Breast epithelium (tissue), 4 donors: ENCODE measurements around the gene IQGAP2. TPM values are rescaled to one million over a fixed set of nuclear protein-coding genes. Genes with fewer than 3 reads are reported as not detected.

Experiments used
- DNase-seq, 2 donors: peaks; one replicate each; pipeline ENCODE4 v3.0.0-alpha.2; 2019; ENCODE audit warnings: low spot score in 2 of 2
- H3K27ac ChIP-seq, 2 donors: fragments of 200-600 bp; sonication (generic) in 1 of 2; one replicate each; pipeline ENCODE4 v1.5.1; 2016 to 2019; ENCODE audit warnings: mild to moderate bottlenecking in 1 of 2
- H3K27me3 ChIP-seq, 2 donors: fragments of 200-600 bp; sonication (generic) in 1 of 2; one replicate each; pipeline versions ENCODE4 v1.5.1 to v1.6.0; 2017 to 2019; ENCODE audit warnings: control low read depth in 1 of 2, mild to moderate bottlenecking in 1 of 2
- H3K36me3 ChIP-seq: fragments of 200-600 bp; one replicate; pipeline ENCODE4 v1.5.1; 2019
- H3K4me1 ChIP-seq, 2 donors: fragments of 200-600 bp; sonication (generic); one replicate each; pipeline ENCODE4 v1.5.1; 2016 to 2019; ENCODE audit warnings: control low read depth in 1 of 2
- H3K4me3 ChIP-seq, 3 donors: fragments of 200-600 bp; sonication (generic); 1 replicate in 2 of 3; 2 replicates in 1 of 3; pipeline ENCODE4 v1.5.1; 2016 to 2019; ENCODE audit warnings: mild to moderate bottlenecking in 3 of 3, moderate library complexity in 2 of 3
- H3K9me3 ChIP-seq, 2 donors: fragments of 200-600 bp; sonication (generic) in 1 of 2; one replicate each; pipeline ENCODE4 v1.5.1; 2016 to 2019; ENCODE audit warnings: control low read depth in 1 of 2
- CTCF ChIP-seq, 3 donors: fragments of 450-650 bp; IDR thresholded peaks; one replicate each; pipeline ENCODE4 v1.5.1; 2016 to 2017; ENCODE audit warnings: antibody characterized with exemption in 3 of 3, mild to moderate bottlenecking in 3 of 3, moderate library complexity in 3 of 3
- POLR2A ChIP-seq: fragments of 450-650 bp; IDR thresholded peaks from one replicate; pipeline ENCODE4 v1.6.1; 2016; ENCODE audit warnings: antibody characterized with exemption, mild to moderate bottlenecking, moderate library complexity
- POLR2AphosphoS5 ChIP-seq, 3 donors: sonication (generic); formaldehyde crosslinking; IDR thresholded peaks; one replicate each; pipeline ENCODE4 v1.6.1; 2017; ENCODE audit warnings: antibody characterized with exemption in 3 of 3
- intact Hi-C: fragments of 100-400 bp; cut with DNase I; formaldehyde crosslinking; loops from one replicate; pipeline ENCODE4 v1.15.1; 2023; ENCODE audit warnings: low total_unique reads
- total RNA-seq, 3 donors: library from RNA; depleted of rRNA; stranded (reverse); fragments of >200 nt; gene quantifications; one replicate each; pipeline ENCODE4 v1.1.0, GENCODE V29; 2016

Gene IQGAP2
- total RNA-seq, 3 donors from 2014 or later = 31.7 to 70.2 (median 44.6) TPM

DNA sequence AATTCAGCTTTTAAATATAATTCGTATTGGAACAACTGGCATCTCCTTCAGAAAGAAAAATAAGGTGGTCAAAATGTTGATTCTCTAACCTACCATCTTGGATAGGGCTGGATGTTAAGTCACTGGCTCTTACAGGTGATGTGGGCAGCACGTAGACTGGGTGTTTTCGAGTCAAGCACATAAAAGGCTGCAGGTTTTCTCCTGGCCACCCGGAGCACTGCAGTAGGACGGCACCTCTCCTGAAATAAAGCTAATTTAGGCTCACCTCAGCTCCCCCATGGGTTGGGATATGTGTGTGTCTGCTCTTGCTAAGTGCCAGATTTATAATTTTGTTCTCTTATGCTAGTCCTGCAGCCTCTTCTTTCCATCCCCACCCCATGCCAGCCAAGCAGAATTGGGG, 80.3 kb downstream of the IQGAP2 start:
- H3K9me3 ChIP-seq = no peaks in the 10 kb centered on the region
- H3K36me3 ChIP-seq = no peaks in the 10 kb centered on the region
- H3K4me3 ChIP-seq = no peak overlapping the region
- peak overlapping the region in 1 of 2 donors; percentile 43 for H3K27ac ChIP-seq
- intact Hi-C loops = no loop called here
- no peaks in the 10 kb centered on the region for H3K27me3 ChIP-seq
- DNase-seq = no peak
- no peaks in the 10 kb centered on the region for H3K4me1 ChIP-seq
- TF ChIP-seq CTCF (IDR thresholded peaks at IDR 0.05) (no peak), POLR2AphosphoS5 (IDR thresholded peaks at IDR 0.05) (no peak), POLR2A (no peak)

GRCh38 chr5:76483881-76484280, 80.8 kb downstream of the IQGAP2 start:
- Histone ChIP-seq H3K4me3 (no peak overlapping the region), H3K9me3 (no peaks in the 10 kb centered on the region), H3K36me3 (no peaks in the 10 kb centered on the region), H3K27ac (peak overlapping the region in 1 of 2 donors; percentile 43), H3K4me1 (no peaks in the 10 kb centered on the region), H3K27me3 (no peaks in the 10 kb centered on the region)
- TF ChIP-seq CTCF (IDR thresholded peaks at IDR 0.05) (no peak), POLR2AphosphoS5 (IDR thresholded peaks at IDR 0.05) (no peak)
- DNase-seq = no peak
- intact Hi-C loops = no loop called here

GRCh38 chr5:76485511-76485910, 82.4 kb downstream of the IQGAP2 start:
- no peaks in the 10 kb centered on the region for H3K9me3 ChIP-seq
- intact Hi-C loops = no loop called here
- TF ChIP-seq CTCF (IDR thresholded peaks at IDR 0.05) = no peak
- TF ChIP-seq POLR2A = no peak
- no peak for TF ChIP-seq POLR2AphosphoS5 (IDR thresholded peaks at IDR 0.05)
- H3K4me1 ChIP-seq = no peaks in the 10 kb centered on the region
- H3K27me3 ChIP-seq = no peaks in the 10 kb centered on the region
- H3K36me3 ChIP-seq = no peaks in the 10 kb centered on the region
- no peak overlapping the region for H3K27ac ChIP-seq
- H3K4me3 ChIP-seq = no peak overlapping the region
- DNase-seq = no peak

- Histone ChIP-seq H3K4me1 (no peaks in the 10 kb centered on the region), H3K27ac (no peak overlapping the region), H3K36me3 (no peaks in the 10 kb centered on the region), H3K4me3 (no peak overlapping the region), H3K27me3 (no peaks in the 10 kb centered on the region), H3K9me3 (no peaks in the 10 kb centered on the region)
- TF ChIP-seq POLR2AphosphoS5 (IDR thresholded peaks at IDR 0.05) (no peak), CTCF (IDR thresholded peaks at IDR 0.05) (no peak), POLR2A (no peak)
- DNase-seq = no peak
- intact Hi-C loops = no loop called here
Observed at GRCh38 chr5:76487386-76487785, 84.3 kb downstream of the IQGAP2 start.

GRCh38 chr5:76487821-76488220, 84.7 kb downstream of the IQGAP2 start:
- no peak for TF ChIP-seq POLR2AphosphoS5 (IDR thresholded peaks at IDR 0.05)
- no peak for TF ChIP-seq CTCF (IDR thresholded peaks at IDR 0.05)
- no peak for TF ChIP-seq POLR2A
- no peaks in the 10 kb centered on the region for H3K4me1 ChIP-seq
- no peak overlapping the region for H3K4me3 ChIP-seq
- intact Hi-C loops = no loop called here
- no peaks in the 10 kb centered on the region for H3K9me3 ChIP-seq
- H3K36me3 ChIP-seq = no peaks in the 10 kb centered on the region
- no peaks in the 10 kb centered on the region for H3K27me3 ChIP-seq
- H3K27ac ChIP-seq = no peak overlapping the region
- DNase-seq = no peak
